ENCODE data around the gene LINGO3.

GRCh38 chr19:2328401-2329148 is 20.6 kb upstream of the LINGO3 start, which contains the start of the genes LSM7 and SPPL2B:
- TF ChIP-seq SUZ12 (IDR thresholded peaks at IDR 0.05) (no peak), FOXM1 (IDR thresholded peaks at IDR 0.05; ENCODE audit: borderline replicate concordance) (no peak), ZNF384 (IDR thresholded peaks at IDR 0.05) (no peak), LEF1 (IDR thresholded peaks at IDR 0.05; ENCODE audit: borderline replicate concordance) (no peak), ARNT (IDR thresholded peaks at IDR 0.05) (no peak)
